Tibial nerve (tissue), 3 donors: ENCODE measurements around the gene MN1.

Source experiments
- POLR2A ChIP-seq, 2 donors: fragments of 450-650 bp; IDR thresholded peaks; one replicate each; pipeline ENCODE4 v1.6.1; 2017; ENCODE audit warnings: antibody characterized with exemption in 2 of 2, mild to moderate bottlenecking in 2 of 2, moderate library complexity in 2 of 2
- TF ChIP-seq, protein P1 (sequence below), 5 experiments: fragments of 200-600 bp in 3 of 5; fragments of 450-650 bp in 2 of 5; sonication (generic) in 3 of 5; IDR thresholded peaks; one replicate each; pipeline ENCODE4 v1.5.1; 2016 to 2019; ENCODE audit warnings: antibody characterized with exemption in 5 of 5, mild to moderate bottlenecking in 3 of 5, moderate library complexity in 2 of 5

DNA sequence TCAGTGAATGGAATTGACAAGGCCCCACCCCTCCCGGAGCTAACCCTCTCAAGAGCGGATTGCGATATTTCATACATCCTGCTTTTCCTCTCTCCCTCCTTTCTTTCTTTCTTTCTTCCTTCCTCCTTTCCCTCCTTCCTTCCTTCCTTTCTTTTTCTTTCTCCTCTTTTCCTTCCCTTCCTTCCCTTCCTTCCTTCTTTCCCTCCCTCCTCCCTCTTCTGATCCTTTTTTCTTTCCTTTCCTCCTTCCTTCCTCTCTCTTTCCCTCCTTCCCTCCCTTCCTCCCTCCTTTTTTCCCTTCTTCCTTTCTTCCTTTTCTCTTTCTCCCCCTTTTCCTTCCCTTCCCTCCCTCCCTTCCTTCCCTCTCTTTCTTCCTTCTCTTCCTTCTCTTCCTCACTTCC, 15.0 kb upstream of the MN1 start:
- no peak for TF ChIP-seq POLR2A (IDR thresholded peaks at IDR 0.05)
- TF ChIP-seq, protein P1, sequence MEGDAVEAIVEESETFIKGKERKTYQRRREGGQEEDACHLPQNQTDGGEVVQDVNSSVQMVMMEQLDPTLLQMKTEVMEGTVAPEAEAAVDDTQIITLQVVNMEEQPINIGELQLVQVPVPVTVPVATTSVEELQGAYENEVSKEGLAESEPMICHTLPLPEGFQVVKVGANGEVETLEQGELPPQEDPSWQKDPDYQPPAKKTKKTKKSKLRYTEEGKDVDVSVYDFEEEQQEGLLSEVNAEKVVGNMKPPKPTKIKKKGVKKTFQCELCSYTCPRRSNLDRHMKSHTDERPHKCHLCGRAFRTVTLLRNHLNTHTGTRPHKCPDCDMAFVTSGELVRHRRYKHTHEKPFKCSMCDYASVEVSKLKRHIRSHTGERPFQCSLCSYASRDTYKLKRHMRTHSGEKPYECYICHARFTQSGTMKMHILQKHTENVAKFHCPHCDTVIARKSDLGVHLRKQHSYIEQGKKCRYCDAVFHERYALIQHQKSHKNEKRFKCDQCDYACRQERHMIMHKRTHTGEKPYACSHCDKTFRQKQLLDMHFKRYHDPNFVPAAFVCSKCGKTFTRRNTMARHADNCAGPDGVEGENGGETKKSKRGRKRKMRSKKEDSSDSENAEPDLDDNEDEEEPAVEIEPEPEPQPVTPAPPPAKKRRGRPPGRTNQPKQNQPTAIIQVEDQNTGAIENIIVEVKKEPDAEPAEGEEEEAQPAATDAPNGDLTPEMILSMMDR (IDR thresholded peaks at IDR 0.05): no peak
